NT2/D1 (cell line): ENCODE results near the gene EDEM3.

ENCODE experiments used
- SUZ12 ChIP-seq: IDR thresholded peaks from 2 replicates; pipeline ENCODE4 v1.6.1; 2011; ENCODE audit not compliant: insufficient read length, insufficient read depth; ENCODE audit errors: extremely low read depth
- YY1 ChIP-seq: IDR thresholded peaks from 2 replicates; pipeline ENCODE4 v1.6.1; 2011; ENCODE audit not compliant: insufficient read length, insufficient read depth
- ZNF274 ChIP-seq: IDR thresholded peaks from 2 replicates; pipeline ENCODE4 v1.6.1; 2011; ENCODE audit warnings: mild to moderate bottlenecking, low read depth, low read length

DNA sequence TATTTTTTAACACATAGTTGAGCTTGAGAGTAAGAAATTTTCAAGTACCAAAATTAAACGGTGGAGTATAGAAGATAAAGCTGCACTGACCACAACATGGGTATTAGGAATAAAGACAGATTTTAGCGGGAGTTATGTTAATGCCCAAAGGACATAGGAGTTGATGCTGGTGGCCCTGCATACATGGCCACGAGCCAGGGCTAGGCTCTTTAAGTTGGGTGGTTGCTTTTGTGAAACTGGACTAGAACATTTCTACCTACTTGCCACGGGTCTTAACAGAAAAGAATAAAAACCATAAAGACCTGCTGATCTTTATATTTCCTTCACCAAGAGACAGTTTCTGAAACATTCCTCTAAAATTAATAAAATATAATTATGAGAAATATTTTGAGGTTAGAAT, 14.9 kb downstream of the EDEM3 start:
- TF ChIP-seq YY1 (no peak), ZNF274 (no peak), SUZ12 (no peak)
